Measurements from ENCODE around the gene SPIC.

The SPIC gene

DNA sequence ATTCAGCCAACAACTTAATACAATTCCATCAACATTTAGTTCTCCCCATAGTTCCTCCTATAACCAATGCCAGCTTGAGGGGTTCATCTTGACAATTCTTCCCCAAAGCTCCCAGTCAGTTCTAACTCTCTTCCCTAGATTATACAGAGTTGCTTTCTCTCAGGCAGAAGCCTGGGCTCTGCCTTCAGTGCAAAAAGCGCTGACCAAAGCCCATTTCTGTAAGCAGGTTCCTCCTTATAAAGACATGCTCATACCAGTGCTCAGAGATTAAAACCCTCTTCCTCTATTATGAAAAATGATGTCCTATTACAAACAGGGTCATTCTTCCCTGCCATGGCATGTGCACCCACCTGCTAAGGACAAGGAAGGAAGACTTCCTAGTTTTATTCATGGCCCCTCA is 16.2 kb downstream of the SPIC start:
- H3K79me2 ChIP-seq (ENCODE audit: low read length) = no peaks in the 10 kb centered on the region
- TF ChIP-seq, protein P1, sequence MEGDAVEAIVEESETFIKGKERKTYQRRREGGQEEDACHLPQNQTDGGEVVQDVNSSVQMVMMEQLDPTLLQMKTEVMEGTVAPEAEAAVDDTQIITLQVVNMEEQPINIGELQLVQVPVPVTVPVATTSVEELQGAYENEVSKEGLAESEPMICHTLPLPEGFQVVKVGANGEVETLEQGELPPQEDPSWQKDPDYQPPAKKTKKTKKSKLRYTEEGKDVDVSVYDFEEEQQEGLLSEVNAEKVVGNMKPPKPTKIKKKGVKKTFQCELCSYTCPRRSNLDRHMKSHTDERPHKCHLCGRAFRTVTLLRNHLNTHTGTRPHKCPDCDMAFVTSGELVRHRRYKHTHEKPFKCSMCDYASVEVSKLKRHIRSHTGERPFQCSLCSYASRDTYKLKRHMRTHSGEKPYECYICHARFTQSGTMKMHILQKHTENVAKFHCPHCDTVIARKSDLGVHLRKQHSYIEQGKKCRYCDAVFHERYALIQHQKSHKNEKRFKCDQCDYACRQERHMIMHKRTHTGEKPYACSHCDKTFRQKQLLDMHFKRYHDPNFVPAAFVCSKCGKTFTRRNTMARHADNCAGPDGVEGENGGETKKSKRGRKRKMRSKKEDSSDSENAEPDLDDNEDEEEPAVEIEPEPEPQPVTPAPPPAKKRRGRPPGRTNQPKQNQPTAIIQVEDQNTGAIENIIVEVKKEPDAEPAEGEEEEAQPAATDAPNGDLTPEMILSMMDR (IDR thresholded peaks at IDR 0.05; ENCODE audit: low read length) = no peak
- no peak overlapping the region for H3K9ac ChIP-seq (ENCODE audit: low read length)
- no peak for DNase-seq
- no peak overlapping the region for H3K27ac ChIP-seq (ENCODE audit: low read length)
- H3K4me2 ChIP-seq (ENCODE audit: low read depth, low read length) = no peak overlapping the region
- H2AFZ ChIP-seq (ENCODE audit: low read length) = no peak overlapping the region
- no peaks in the 10 kb centered on the region for H3K36me3 ChIP-seq (replicated peaks; ENCODE audit: insufficient read depth, low read length)
- no peak overlapping the region for H3K4me3 ChIP-seq (ENCODE audit: low read length)
- no peaks in the 10 kb centered on the region for H3K9me3 ChIP-seq (replicated peaks; ENCODE audit: insufficient read depth, low read length)
- H3K27me3 ChIP-seq (replicated peaks; ENCODE audit: insufficient read depth, low read length) = no peaks in the 10 kb centered on the region
- H3K9me2 ChIP-seq (replicated peaks; ENCODE audit: insufficient read depth, low read length) = no peaks in the 10 kb centered on the region
- H4K20me1 ChIP-seq (ENCODE audit: insufficient read depth, low read length) = no peaks in the 10 kb centered on the region
- no peaks in the 10 kb centered on the region for H3K4me1 ChIP-seq (ENCODE audit: low read length)
- no peaks in the 10 kb centered on the region for H3F3A ChIP-seq (ENCODE audit: insufficient read depth, low read length)

- no peaks in the 10 kb centered on the region for H3F3A ChIP-seq (ENCODE audit: insufficient read depth, low read length)
Measured at GRCh38 chr12:101493556-101493955, 18.4 kb downstream of the SPIC start.

DNA sequence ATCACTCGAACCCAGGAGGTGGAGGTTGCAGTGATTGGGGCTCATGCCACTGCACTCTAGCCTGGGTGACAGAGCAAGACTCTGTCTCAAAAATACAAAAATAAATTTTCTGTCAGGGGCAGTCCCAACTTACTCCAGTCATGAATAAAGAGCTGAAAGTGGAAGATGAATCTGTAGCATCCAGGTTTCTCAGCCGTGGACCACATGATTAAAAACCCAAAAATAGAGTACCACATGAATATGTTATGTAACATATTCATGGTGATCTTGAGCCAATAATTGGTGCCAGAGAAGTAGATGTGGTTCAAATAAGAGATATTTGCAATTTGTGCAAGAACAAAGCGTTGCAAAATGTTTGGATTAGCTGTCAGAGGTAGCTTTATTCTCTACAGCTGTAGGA is 23.1 kb downstream of the SPIC start:
- H3K4me3 ChIP-seq (ENCODE audit: low read length) = no peak overlapping the region
- no peak overlapping the region for H2AFZ ChIP-seq (ENCODE audit: low read length)
- no peaks in the 10 kb centered on the region for H3K9me2 ChIP-seq (replicated peaks; ENCODE audit: insufficient read depth, low read length)
- no peak for DNase-seq
- H3K27me3 ChIP-seq (replicated peaks; ENCODE audit: insufficient read depth, low read length) = no peaks in the 10 kb centered on the region
- H3K36me3 ChIP-seq (replicated peaks; ENCODE audit: insufficient read depth, low read length) = no peaks in the 10 kb centered on the region
- no peak overlapping the region for H3K27ac ChIP-seq (ENCODE audit: low read length)
- H4K20me1 ChIP-seq (ENCODE audit: insufficient read depth, low read length) = no peaks in the 10 kb centered on the region
- no peaks in the 10 kb centered on the region for H3K9me3 ChIP-seq (replicated peaks; ENCODE audit: insufficient read depth, low read length)
- TF ChIP-seq EZH2phosphoT487 (IDR thresholded peaks at IDR 0.05; ENCODE audit: low read length) = no peak
- H3K4me1 ChIP-seq (ENCODE audit: low read length) = no peaks in the 10 kb centered on the region
- H3K9ac ChIP-seq (ENCODE audit: low read length) = no peak overlapping the region
- no peaks in the 10 kb centered on the region for H3F3A ChIP-seq (ENCODE audit: insufficient read depth, low read length)
- H3K79me2 ChIP-seq (ENCODE audit: low read length) = no peaks in the 10 kb centered on the region
- H3K4me2 ChIP-seq (ENCODE audit: low read depth, low read length) = no peak overlapping the region

More at GRCh38 chr12:101493556-101493955, 18.4 kb downstream of the SPIC start:
- H3K79me2 ChIP-seq (ENCODE audit: low read length) = no peaks in the 10 kb centered on the region
- no peak overlapping the region for H3K4me3 ChIP-seq (ENCODE audit: low read length)
- no peaks in the 10 kb centered on the region for H4K20me1 ChIP-seq (ENCODE audit: insufficient read depth, low read length)
- H3K27me3 ChIP-seq (replicated peaks; ENCODE audit: insufficient read depth, low read length) = no peaks in the 10 kb centered on the region
- H3K9me3 ChIP-seq (replicated peaks; ENCODE audit: insufficient read depth, low read length) = no peaks in the 10 kb centered on the region
- TF ChIP-seq, protein P1 (IDR thresholded peaks at IDR 0.05; ENCODE audit: low read length) = no peak
- TF ChIP-seq EZH2 (optimal IDR thresholded peaks at IDR 0.05; ENCODE audit: low read depth, low read length) = no peak
- no peak for TF ChIP-seq EZH2phosphoT487 (IDR thresholded peaks at IDR 0.05; ENCODE audit: low read length)
- H3K4me1 ChIP-seq (ENCODE audit: low read length) = no peaks in the 10 kb centered on the region
- H3K9me2 ChIP-seq (replicated peaks; ENCODE audit: insufficient read depth, low read length) = no peaks in the 10 kb centered on the region
- no peak overlapping the region for H3K9ac ChIP-seq (ENCODE audit: low read length)
- no peak overlapping the region for H3K4me2 ChIP-seq (ENCODE audit: low read depth, low read length)
- no peak overlapping the region for H3K27ac ChIP-seq (ENCODE audit: low read length)
- peak; percentile 11 for DNase-seq
- H3K36me3 ChIP-seq (replicated peaks; ENCODE audit: insufficient read depth, low read length) = no peaks in the 10 kb centered on the region
- no peak overlapping the region for H2AFZ ChIP-seq (ENCODE audit: low read length)

DNA sequence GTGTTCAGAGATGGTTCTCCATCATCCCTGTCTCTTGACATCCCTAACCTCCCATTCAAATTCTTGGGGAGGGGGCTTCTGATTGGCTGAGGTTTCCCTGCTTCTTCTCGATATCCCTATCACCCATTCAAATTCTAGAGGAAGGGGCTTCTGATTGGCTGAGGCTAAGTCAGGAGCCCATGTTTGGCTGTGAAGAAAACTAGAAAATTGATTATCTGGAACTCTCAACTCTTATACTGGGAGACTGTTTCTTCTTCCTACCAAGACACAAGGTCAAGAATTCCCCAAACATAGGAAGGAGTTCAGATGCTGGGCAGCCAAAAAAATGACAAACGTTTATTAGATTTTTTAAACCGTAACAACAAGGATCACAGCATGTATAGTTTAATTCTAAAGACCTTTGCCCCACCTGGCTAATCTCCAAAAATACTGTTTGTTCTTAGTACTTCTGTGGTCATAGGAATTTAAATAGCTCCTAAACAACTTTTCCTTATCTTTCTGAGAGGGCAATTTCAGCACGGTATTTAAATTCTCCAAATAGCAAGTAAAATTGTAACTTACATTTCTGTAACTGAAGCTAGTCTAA is 26.4 kb downstream of the SPIC start:
- TF ChIP-seq EZH2phosphoT487 (IDR thresholded peaks at IDR 0.05; ENCODE audit: low read length) (no peak), EZH2 (optimal IDR thresholded peaks at IDR 0.05; ENCODE audit: low read depth, low read length) (no peak)
- TF ChIP-seq, protein P1 (IDR thresholded peaks at IDR 0.05; ENCODE audit: low read length) = no peak
- Histone ChIP-seq H3K27ac (ENCODE audit: low read length) (no peak overlapping the region), H3K27me3 (replicated peaks; ENCODE audit: insufficient read depth, low read length) (no peaks in the 10 kb centered on the region)

More for the DNA sequence above, 26.4 kb downstream of the SPIC start:
- DNase-seq = no peak
- H3F3A ChIP-seq (ENCODE audit: insufficient read depth, low read length) = no peaks in the 10 kb centered on the region
- H3K36me3 ChIP-seq (replicated peaks; ENCODE audit: insufficient read depth, low read length) = no peaks in the 10 kb centered on the region
- no peak overlapping the region for H3K9ac ChIP-seq (ENCODE audit: low read length)
- no peaks in the 10 kb centered on the region for H3K79me2 ChIP-seq (ENCODE audit: low read length)
- H4K20me1 ChIP-seq (ENCODE audit: insufficient read depth, low read length) = no peaks in the 10 kb centered on the region
- no peaks in the 10 kb centered on the region for H3K9me3 ChIP-seq (replicated peaks; ENCODE audit: insufficient read depth, low read length)
- no peaks in the 10 kb centered on the region for H3K9me2 ChIP-seq (replicated peaks; ENCODE audit: insufficient read depth, low read length)
- H3K4me3 ChIP-seq (ENCODE audit: low read length) = no peak overlapping the region
- H3K4me1 ChIP-seq (ENCODE audit: low read length) = no peaks in the 10 kb centered on the region
- H2AFZ ChIP-seq (ENCODE audit: low read length) = no peak overlapping the region
- H3K4me2 ChIP-seq (ENCODE audit: low read depth, low read length) = no peak overlapping the region

All from MM.1S (cell line).